Nephron progenitor cell (in vitro differentiated cells): ENCODE data around the gene HOXA13.
A peak's percentile ranks its signal among the peaks of the same experiment; 100 is the strongest.

Source experiments
- DNase-seq: peaks from one replicate; pipeline ENCODE4 v3.0.0; 2021
- H3K27ac Mint-ChIP-seq: 2 replicates; pipeline ENCODE4 v1.8.0; 2021; ENCODE audit warnings: mild to moderate bottlenecking, moderate library complexity, mixed read lengths
- H3K27me3 Mint-ChIP-seq: 2 replicates; pipeline ENCODE4 v1.8.0; 2021; ENCODE audit warnings: mild to moderate bottlenecking, low read depth, mixed read lengths; ENCODE audit not compliant: poor library complexity
- H3K36me3 Mint-ChIP-seq: 2 replicates; pipeline ENCODE4 v1.8.0; 2021; ENCODE audit warnings: low read depth, mixed read lengths
- H3K4me1 Mint-ChIP-seq: 2 replicates; pipeline ENCODE4 v1.8.0; 2021; ENCODE audit warnings: mixed read lengths
- H3K4me3 Mint-ChIP-seq: 2 replicates; pipeline ENCODE4 v1.8.0; 2021; ENCODE audit warnings: mild to moderate bottlenecking, moderate library complexity, mixed read lengths
- H3K9me3 Mint-ChIP-seq: 2 replicates; pipeline ENCODE4 v1.8.0; 2021; ENCODE audit warnings: mild to moderate bottlenecking, moderate library complexity, mixed read lengths
- TF ChIP-seq, protein P1 (sequence below): fragments of 200-600 bp; sonication (generic); IDR thresholded peaks from 2 replicates; pipeline ENCODE4 v1.5.0; 2021; ENCODE audit warnings: antibody characterized with exemption

HOXA13 gene

DNA sequence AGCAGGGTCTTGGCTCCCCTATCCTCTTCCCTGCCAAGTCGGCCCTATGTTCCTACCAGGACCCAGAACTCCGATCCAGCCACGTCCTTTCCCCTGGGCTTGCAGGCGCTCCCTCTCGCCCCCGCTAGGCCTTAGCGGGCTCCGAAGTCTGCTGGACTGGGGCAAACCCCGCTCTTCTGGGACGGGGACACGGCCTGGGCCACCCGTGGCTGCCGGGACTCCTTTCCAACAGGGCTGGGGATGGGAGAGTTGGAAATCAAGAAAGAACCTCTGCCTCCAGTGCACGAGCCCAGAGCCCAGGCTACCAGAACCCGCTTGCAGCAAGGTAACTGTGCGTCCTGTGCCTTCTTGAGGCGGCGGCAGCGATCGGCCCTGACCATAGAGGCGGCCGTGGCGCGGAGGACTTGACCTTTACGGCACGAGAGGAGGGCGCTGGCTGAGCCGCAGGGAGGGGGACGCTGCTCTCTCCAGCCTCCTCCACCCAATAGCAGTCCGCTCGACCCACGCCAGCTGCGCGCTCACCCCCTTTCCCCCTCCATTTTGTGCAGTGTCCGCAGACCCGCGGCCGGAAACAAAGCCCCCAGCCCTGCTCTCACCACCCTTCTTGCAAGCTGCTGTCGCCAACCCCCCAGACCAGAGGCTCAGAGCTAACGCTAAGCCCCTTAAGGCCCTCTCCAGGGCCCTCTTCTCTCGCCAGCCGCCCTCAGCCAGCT lies 7.9 kb downstream of the HOXA13 start:
- Mint-ChIP-seq H3K27ac (no peak overlapping the region), H3K9me3 (no peaks in the 10 kb centered on the region), H3K4me3 (peak overlapping the region; percentile 78), H3K27me3 (peaks cover 100% of the 10 kb centered on the region), H3K4me1 (peaks cover 51% of the 10 kb centered on the region), H3K36me3 (no peaks in the 10 kb centered on the region)
- DNase-seq, result peak; percentile 64
- TF ChIP-seq, protein P1, sequence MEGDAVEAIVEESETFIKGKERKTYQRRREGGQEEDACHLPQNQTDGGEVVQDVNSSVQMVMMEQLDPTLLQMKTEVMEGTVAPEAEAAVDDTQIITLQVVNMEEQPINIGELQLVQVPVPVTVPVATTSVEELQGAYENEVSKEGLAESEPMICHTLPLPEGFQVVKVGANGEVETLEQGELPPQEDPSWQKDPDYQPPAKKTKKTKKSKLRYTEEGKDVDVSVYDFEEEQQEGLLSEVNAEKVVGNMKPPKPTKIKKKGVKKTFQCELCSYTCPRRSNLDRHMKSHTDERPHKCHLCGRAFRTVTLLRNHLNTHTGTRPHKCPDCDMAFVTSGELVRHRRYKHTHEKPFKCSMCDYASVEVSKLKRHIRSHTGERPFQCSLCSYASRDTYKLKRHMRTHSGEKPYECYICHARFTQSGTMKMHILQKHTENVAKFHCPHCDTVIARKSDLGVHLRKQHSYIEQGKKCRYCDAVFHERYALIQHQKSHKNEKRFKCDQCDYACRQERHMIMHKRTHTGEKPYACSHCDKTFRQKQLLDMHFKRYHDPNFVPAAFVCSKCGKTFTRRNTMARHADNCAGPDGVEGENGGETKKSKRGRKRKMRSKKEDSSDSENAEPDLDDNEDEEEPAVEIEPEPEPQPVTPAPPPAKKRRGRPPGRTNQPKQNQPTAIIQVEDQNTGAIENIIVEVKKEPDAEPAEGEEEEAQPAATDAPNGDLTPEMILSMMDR, result no peak

DNA sequence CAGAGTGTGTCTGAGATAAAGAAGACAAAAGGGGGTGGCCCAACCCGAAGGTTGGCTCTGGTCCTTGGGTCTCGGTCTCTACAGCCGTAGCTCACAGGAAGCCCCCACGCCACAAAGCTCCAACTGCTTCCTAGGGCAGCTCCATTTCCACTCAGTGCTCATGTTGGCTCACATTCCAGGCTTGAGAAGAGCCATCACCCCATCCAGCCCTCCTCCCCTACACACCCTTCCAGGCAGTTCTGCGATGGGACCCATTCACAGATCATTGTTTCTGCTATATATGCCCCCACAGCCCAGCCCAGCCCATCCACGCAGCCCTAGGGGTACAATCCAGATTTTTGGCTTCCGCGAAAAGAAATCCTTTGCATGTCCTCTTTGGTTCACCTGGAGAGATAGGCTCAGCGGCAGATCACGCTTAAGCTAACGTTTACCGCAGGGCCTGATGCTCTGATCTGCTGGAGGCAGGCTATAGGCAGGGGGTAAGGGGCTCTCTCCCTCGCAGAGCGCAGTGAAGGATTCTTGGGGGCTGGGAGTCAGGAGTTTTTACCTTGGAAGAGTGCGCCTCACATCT lies 8.6 kb downstream of the HOXA13 start:
- no peaks in the 10 kb centered on the region for H3K9me3 Mint-ChIP-seq
- DNase-seq, result no peak
- H3K36me3 Mint-ChIP-seq, result no peaks in the 10 kb centered on the region
- TF ChIP-seq, protein P1, result no peak
- peaks cover 57% of the 10 kb centered on the region for H3K4me1 Mint-ChIP-seq
- peak overlapping the region; percentile 78 for H3K4me3 Mint-ChIP-seq
- H3K27me3 Mint-ChIP-seq, result peaks cover 100% of the 10 kb centered on the region
- no peak overlapping the region for H3K27ac Mint-ChIP-seq

DNA sequence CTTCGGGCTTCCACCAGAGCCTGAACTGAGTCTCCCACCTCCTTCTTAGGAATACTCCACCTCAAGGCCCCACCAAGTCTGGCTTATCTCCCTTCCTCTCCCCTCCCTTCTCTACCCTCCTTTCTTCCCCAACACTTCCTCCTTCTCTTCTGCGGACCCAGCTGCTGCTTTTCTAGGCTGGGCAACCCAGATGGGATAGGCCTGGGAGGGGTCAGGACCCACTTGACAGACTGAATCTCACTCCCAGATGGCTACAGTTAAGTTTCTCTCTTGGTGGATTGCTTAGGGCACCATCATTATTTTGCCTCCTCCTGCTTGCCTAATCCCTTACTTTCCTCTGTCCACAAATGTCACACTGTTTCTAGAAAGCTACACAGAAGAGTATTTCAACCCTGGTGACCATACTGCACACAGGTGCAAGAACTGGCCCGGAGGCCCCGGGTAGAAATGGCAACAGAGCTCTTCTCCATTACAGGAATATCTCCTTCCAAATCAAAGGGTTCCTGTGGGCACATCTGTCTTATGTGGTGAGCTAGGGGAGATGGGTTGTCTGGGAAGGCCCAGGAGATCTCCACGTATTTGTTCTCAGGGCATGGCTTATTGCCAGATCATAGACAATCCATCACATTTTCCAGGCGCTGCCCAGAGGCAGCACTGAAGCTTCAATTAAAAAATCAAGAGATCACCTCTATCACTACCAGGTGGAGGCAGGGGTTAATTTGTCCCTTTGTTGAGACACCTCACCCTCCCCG lies 9.7 kb downstream of the HOXA13 start:
- TF ChIP-seq, protein P1, result no peak
- Mint-ChIP-seq H3K4me1 (peaks cover 65% of the 10 kb centered on the region), H3K9me3 (no peaks in the 10 kb centered on the region), H3K27ac (no peak overlapping the region), H3K27me3 (peaks cover 100% of the 10 kb centered on the region), H3K4me3 (peak overlapping the region; percentile 82), H3K36me3 (no peaks in the 10 kb centered on the region)
- peak; percentile 3 for DNase-seq

DNA sequence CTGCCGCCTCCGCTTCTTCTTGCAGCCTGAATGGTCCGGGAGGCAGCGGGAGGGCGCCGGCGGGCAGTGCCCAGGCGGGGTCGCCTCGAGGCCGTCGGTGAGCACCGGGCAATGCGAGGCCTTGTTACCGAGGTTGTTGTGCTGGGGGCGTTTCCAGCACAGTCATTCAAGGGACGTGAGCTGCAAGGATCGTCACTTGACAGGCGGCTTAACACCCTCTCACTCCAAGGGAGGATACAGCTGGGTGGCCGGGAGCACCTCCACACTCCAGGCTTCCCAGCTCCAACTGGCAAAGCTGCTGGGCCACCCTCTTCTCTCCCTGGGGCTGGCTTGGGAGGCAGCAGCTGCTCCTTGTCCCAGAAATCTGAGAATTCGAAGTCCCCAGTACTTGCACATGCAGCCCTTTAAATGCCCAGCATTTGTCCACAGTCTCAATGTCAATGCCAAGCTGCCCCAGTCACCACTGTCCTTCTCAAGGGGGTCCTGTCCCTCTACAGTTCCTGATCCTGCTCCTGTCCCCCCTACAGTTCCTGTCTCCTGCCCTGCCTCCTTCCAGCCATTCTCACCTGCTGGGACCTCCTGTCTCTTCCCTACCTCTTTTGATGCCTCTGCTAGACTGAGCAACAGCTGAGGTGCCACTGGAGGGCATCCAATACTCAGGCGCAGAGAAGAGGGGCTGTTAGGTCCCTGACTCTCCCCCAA lies 10.4 kb downstream of the HOXA13 start:
- Mint-ChIP-seq H3K9me3 (no peaks in the 10 kb centered on the region), H3K4me1 (peaks cover 71% of the 10 kb centered on the region), H3K27ac (no peak overlapping the region), H3K36me3 (no peaks in the 10 kb centered on the region), H3K27me3 (peaks cover 100% of the 10 kb centered on the region), H3K4me3 (peak overlapping the region; percentile 82)
- DNase-seq, result peak; percentile 42
- TF ChIP-seq, protein P1, result no peak

DNA sequence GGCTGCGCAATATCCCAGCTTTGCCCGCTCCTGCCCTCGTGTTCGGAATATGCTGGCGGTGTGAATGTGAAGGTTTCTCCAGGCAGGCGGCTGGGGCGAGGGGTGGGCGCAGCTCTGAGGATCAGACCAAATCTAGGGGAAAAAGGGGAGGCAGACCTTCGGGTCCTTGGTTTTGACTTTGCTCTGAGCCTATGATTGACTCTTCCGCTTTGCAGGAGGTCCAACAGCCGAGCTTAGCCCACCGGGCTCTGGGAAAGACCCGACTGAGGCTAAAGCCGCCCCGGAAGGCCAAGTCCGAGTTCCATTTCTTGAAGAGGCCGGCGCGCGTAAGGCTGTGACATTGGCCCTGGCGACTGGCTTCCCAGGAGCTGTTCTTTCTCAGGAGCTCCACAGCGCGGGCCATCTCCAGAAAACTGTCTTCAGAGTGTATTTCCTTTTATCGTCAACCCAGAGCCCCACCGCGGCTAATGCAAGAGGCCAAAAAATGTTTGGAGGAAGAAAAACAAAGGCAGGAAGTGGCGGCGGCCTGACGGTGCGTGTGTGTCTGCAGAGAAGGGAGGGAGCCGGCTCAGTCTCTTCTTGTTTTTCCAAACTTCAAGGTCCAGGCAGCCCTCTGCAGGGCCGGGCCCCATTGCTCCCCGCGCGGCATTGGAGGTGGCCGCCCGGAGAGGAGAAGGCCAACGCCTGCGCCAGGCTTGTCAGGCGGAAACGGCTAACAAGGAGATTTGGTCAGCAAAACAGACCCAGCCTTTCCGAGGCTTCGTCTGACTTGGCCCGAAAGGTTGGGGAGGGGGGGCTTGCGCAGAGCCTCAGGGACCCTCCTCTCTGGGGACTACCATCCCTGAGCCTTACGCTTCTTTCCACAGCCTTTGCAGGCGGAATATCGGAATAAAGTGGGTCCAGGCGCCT lies 11.3 kb downstream of the HOXA13 start:
- H3K36me3 Mint-ChIP-seq, result no peaks in the 10 kb centered on the region
- H3K27ac Mint-ChIP-seq, result peak overlapping the region; percentile 80
- peak overlapping the region; percentile 82 for H3K4me3 Mint-ChIP-seq
- TF ChIP-seq, protein P1, result no peak
- H3K27me3 Mint-ChIP-seq, result peaks cover 98% of the 10 kb centered on the region
- DNase-seq, result peak; percentile 41
- H3K9me3 Mint-ChIP-seq, result no peaks in the 10 kb centered on the region
- peaks cover 68% of the 10 kb centered on the region for H3K4me1 Mint-ChIP-seq
